ENCODE data around the gene GALNT15.

The GALNT15 gene

GRCh38 chr3:16150285-16150684 is 24.2 kb upstream of the GALNT15 start:
- DNase-seq (ENCODE audit: low read depth, low spot score): no peak

DNA sequence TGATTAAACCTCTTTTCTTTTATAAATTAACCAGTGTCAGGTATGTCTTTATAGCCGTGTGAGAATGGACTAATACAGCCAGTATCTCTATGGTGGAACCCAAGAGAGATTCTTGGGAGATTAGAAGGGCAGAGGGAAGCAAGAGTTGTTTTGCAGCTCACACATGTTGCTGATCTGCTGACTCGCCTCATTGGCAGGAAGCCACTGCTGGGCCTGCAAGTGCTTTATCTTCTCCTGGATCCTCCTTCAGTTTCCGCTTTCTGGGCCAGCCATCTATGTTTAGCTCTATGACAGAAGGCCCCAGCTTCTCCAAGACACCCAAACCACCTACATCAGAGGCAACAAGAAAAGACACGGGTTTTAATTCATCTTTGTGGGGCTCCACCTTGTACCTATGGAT is 23.4 kb upstream of the GALNT15 start:
- no peak overlapping the region for H3K27ac ChIP-seq
- peak; percentile 31 for DNase-seq (ENCODE audit: low read depth, low spot score)

More at GRCh38 chr3:16150285-16150684, 24.2 kb upstream of the GALNT15 start:
- H3K27ac ChIP-seq: no peak overlapping the region

DNA sequence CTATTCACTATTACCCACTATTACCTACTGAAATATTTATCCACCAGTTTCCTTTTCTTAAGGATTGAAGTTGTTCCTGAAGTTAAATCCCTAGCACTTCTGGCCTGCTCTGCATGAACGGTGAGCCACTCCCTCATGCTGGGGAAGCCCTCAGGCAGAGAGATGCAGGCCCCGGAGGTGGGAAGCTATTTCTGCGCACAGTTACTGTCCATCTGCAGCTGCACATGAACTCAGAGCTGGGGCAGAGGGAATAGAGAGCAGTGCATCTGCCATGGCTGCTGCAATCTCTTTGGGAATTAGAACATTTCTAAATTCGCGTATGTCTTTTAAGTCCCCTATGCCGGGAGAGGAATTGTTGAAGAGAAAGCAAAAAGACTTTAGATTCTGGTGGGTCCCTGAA is 6.3 kb upstream of the GALNT15 start:
- H3K27ac ChIP-seq: no peak overlapping the region

DNA sequence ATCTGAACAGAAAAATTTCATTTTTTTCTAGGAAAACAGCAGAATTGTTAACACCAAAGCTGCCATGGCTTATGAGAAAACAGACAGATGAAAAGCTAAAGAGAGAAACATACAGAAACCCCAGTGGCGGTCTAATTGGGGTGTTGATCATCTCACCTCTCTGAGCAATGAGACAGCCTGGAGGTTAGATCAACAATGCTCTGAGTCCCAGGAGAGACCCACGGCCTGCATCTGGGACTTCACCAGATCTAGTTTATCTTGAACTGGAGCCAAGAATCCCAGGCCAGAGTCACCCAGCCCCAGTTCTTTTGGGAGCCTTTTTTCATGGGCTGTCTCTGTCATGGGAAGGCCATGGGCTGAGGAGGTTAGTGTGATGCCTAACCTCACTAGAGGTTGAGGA is 3.5 kb upstream of the GALNT15 start:
- no peak for DNase-seq (ENCODE audit: low read depth, low spot score)
- H3K27ac ChIP-seq: no peak overlapping the region

More for the DNA sequence above, 6.3 kb upstream of the GALNT15 start:
- no peak for DNase-seq (ENCODE audit: low read depth, low spot score)

GRCh38 chr3:16171825-16172224 is 2.7 kb upstream of the GALNT15 start:
- no peak overlapping the region for H3K27ac ChIP-seq
- DNase-seq (ENCODE audit: low read depth, low spot score): no peak

GRCh38 chr3:16173283-16174025 is 1.0 kb upstream of the GALNT15 start:
- no peak for DNase-seq (ENCODE audit: low read depth, low spot score)
- no peak overlapping the region for H3K27ac ChIP-seq

DNA sequence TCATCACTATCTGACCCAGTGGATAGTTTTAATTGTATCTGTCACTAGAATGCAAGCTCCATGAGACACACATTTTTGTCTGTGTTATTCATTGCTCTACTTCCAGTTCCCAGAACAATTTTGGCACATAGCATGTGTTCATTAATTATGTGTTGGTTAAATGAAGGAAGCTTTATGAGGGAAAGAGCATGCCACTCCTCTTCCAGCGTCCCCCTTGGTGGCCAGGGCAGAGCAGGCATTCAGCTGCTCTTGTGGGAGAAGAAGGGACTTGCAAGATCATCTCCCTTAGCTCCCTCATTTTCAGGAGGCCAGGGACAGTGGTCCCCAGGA is 489 bp upstream of the GALNT15 start:
- no peak for DNase-seq (ENCODE audit: low read depth, low spot score)
- no peak overlapping the region for H3K27ac ChIP-seq

GRCh38 chr3:16174976-16175901 is 759 bp downstream of the GALNT15 start:
- no peak for DNase-seq (ENCODE audit: low read depth, low spot score)
- no peak overlapping the region for H3K27ac ChIP-seq

DNA sequence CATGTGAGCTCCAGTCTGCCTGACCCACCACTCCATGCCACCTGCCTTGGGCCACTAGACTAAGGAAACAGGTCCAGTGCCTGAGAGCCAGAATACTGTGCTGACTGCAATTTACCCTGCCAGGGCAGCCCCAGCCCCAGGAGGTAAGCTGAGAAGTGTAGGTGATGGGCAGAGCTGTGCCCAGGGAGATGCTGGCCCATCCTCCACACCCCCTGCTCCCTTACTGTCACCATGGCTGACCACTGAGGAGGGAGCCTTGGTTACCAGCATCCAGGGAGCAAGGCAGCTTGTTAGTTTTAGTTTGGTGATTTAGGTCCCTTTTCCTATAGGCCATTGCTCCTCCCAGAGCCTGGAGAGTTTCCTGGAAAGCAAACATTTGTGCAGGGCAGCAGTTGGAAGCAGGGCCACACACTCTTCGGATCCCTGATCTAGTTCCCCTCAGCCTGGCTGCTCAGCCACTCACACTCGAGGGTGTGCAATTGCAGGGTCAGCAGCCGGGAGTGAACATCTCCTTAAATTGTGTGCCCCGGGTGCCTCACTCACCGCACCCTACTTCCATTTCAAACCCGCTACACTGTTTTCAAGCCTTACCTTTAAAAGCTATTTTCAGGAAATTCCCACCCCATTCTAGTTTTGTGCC is 2.0 kb downstream of the GALNT15 start:
- no peak for DNase-seq (ENCODE audit: low read depth, low spot score)
- no peak overlapping the region for H3K27ac ChIP-seq

GRCh38 chr3:16177382-16177781 is 2.9 kb downstream of the GALNT15 start:
- no peak for DNase-seq (ENCODE audit: low read depth, low spot score)
- H3K27ac ChIP-seq: no peak overlapping the region

- no peak for DNase-seq (ENCODE audit: low read depth, low spot score)
- no peak overlapping the region for H3K27ac ChIP-seq
Observed at GRCh38 chr3:16177962-16178627, 3.6 kb downstream of the GALNT15 start.

- no peak for DNase-seq (ENCODE audit: low read depth, low spot score)
- no peak overlapping the region for H3K27ac ChIP-seq
Observed at GRCh38 chr3:16178628-16178988, 4.1 kb downstream of the GALNT15 start.

GRCh38 chr3:16179261-16179660 is 4.8 kb downstream of the GALNT15 start:
- DNase-seq (ENCODE audit: low read depth, low spot score): no peak
- no peak overlapping the region for H3K27ac ChIP-seq

GRCh38 chr3:16179771-16180736 is 5.6 kb downstream of the GALNT15 start:
- DNase-seq (ENCODE audit: low read depth, low spot score): no peak
- H3K27ac ChIP-seq: no peak overlapping the region

- DNase-seq (ENCODE audit: low read depth, low spot score): no peak
- H3K27ac ChIP-seq: no peak overlapping the region
Observed at GRCh38 chr3:16180737-16181134, 6.3 kb downstream of the GALNT15 start.

DNA sequence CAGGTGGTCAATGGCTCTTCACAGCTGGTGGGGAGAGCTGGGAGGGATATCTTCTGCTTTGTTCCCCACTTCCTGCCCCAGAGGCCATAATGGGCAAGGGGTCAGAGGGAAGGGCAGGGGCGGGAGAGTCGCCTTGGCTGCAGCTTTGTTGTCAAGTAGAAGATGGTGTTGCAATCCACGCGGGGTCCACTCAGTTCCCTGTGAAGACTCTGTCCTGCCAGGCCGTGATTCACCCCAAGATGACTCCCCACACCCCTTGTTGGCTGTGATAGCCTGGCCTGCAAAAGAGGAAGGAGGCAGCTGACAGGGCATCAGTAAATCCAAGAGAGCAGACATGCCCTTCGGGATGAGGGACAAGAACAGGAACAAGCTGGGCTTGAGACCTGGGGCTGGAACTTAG is 6.9 kb downstream of the GALNT15 start:
- no peak overlapping the region for H3K27ac ChIP-seq
- DNase-seq (ENCODE audit: low read depth, low spot score): no peak

GRCh38 chr3:16182183-16182582 is 7.7 kb downstream of the GALNT15 start:
- DNase-seq (ENCODE audit: low read depth, low spot score): no peak
- no peak overlapping the region for H3K27ac ChIP-seq

DNA sequence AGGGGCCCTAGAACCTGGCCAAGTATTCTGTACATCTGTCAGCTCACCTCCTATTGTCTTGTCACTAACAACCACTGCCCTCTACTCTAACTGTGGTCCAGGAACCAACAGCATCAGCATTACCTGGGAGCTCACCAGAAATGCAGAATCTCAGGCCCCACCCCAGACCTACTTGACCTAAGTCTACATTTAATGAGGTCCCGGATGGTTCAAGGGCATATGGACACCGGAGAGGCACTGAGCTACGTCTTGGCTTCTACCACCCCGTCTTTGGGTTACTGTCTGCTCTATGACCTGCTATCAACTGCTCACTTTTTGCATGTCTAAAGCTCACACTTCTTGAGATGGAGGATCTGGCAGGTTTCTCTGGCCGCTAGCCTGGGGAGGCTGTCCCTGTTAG is 8.1 kb downstream of the GALNT15 start:
- H3K27ac ChIP-seq: no peak overlapping the region
- no peak for DNase-seq (ENCODE audit: low read depth, low spot score)

- no peak overlapping the region for H3K27ac ChIP-seq
Observed at GRCh38 chr3:16183082-16183481, 8.6 kb downstream of the GALNT15 start.

More at GRCh38 chr3:16183082-16183481, 8.6 kb downstream of the GALNT15 start:
- no peak for DNase-seq (ENCODE audit: low read depth, low spot score)

Measured in epithelial cell of prostate (primary cell).